Activated CD4-positive, alpha-beta memory T cell treated with anti-CD3 and anti-CD28 coated beads for 36 hours (primary cell): ENCODE data around the gene MIS18A. TPM values are rescaled to one million over a fixed set of nuclear protein-coding genes. Genes with fewer than 3 reads are reported as not detected.
"Not testable (repeated sequence)": the region's sequence is repeated elsewhere in the genome, so short reads cannot be mapped to it uniquely, and the experiment has no call there.

Experiments
- CTCF ChIA-PET: fragments of 350-600 bp; sonication (Branson Sonifier 250); formaldehyde crosslinking; loops from one replicate; lab custom pipeline; 2021; ENCODE audit warnings: antibody characterized with exemption, inconsistent platforms; lab: Charles Lee
- POLR2A ChIA-PET: fragments of 350-600 bp; sonication (Branson Sonifier 250); formaldehyde crosslinking; loops from one replicate; lab custom pipeline; 2021; ENCODE audit warnings: antibody characterized with exemption; lab: Charles Lee
- DNase-seq: peaks from one replicate; pipeline ENCODE4 v3.0.0-alpha.2; 2020
- H3K27ac Mint-ChIP-seq: one replicate; pipeline ENCODE4 v1.8.0; 2021; ENCODE audit warnings: mixed read lengths
- H3K27me3 Mint-ChIP-seq: one replicate; pipeline ENCODE4 v1.8.0; 2021; ENCODE audit warnings: mixed read lengths
- H3K36me3 Mint-ChIP-seq: one replicate; pipeline ENCODE4 v1.8.0; 2021; ENCODE audit warnings: mixed read lengths
- H3K4me1 Mint-ChIP-seq: one replicate; pipeline ENCODE4 v1.8.0; 2021; ENCODE audit warnings: low read depth, mixed read lengths
- H3K4me3 Mint-ChIP-seq: one replicate; pipeline ENCODE4 v1.8.0; 2021; ENCODE audit warnings: mild to moderate bottlenecking, mixed read lengths
- H3K9me3 Mint-ChIP-seq: one replicate; pipeline ENCODE4 v1.8.0; 2021; ENCODE audit warnings: mixed read lengths
- intact Hi-C: fragments of 100-400 bp; cut with micrococcal nuclease; formaldehyde crosslinking; loops from one replicate; pipeline ENCODE4 v1.15.1; 2023
- total RNA-seq, 2 experiments: library from RNA; stranded (reverse); gene quantifications; one replicate each; pipeline ENCODE4 v1.2.3, GENCODE V29; 2021

MIS18A gene
- total RNA-seq, 2 experiments from 2014 or later = 34.2 to 36.1 TPM

DNA sequence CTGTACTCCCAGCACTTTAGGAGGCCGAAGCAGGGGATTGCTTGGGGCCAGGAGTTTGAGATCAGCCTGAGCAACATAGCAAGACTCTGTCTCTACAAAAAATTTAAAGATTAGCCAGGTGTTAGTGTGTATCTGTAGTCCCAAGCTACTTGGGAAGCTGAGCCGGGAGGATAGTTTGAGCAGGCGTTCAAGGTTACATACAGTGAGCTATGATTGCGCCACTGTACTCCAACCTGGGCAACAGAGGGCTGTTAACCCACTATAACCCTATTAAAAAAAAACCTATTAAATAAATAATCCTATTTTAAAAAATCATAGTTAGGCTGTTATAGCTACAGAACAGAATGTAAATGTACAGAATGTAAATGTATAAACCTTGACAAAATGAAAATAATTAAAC is 2.2 kb downstream of the MIS18A start:
- no peak overlapping the region for H3K4me3 Mint-ChIP-seq
- no peaks in the 10 kb centered on the region for H3K27me3 Mint-ChIP-seq
- no peaks in the 10 kb centered on the region for H3K9me3 Mint-ChIP-seq
- peaks cover 19% of the 10 kb centered on the region for H3K36me3 Mint-ChIP-seq
- peaks cover 11% of the 10 kb centered on the region for H3K4me1 Mint-ChIP-seq
- intact Hi-C loops = loop anchor here (10.0 kb wide), 1 partner anchor 338 kb away; the partner anchor contains the start of gene CFAP298
- no peak for DNase-seq
- ChIA-PET POLR2A (no interaction called here), CTCF (interaction anchor here (1.4 kb wide), 1 partner anchor 20 kb away, joined by 3 read pairs; no protein-coding TSS in a partner anchor)
- H3K27ac Mint-ChIP-seq = no peak overlapping the region

DNA sequence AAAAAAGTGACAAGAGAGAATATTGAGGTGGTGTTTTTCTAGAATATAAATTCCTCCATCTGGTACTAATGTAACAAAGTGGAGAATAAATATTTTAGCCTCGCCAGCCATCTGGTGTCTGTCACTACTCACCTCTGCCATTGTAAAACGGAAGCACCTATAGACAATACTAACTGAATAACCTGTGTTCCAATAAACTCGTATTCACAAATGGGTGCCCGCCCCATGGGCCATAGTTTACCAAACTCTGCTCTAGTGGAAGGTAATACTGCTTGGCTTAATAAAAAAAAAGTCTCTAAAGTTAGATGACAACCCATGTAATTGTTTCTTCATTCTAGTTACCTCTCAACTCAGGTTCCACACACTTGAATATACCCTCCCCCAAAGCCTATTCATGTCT is 8.1 kb downstream of the MIS18A start:
- no peaks in the 10 kb centered on the region for H3K9me3 Mint-ChIP-seq

DNA sequence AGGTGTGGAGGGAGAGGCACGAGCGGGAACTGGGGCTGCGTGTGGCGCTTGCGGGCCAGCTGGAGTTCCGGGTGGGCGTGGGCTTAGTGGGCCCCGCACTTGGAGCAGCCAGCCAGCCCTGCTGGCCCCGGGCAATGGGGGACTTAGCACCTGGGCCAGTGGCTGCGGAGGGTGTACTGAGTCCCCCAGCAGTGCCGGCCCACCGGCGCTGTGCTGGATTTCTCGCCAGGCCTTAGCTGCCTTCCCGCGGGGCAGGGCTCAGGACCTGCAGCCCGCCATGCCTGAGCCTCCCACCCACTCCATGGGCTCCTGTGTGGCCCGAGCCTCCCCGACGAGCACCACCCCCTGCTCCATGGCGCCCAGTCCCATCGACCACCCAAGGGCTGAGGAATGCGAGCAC is 13.5 kb downstream of the MIS18A start:
- H3K36me3 Mint-ChIP-seq = peaks cover 22% of the 10 kb centered on the region
- H3K4me3 Mint-ChIP-seq, H3K27me3 Mint-ChIP-seq, CTCF ChIA-PET, POLR2A ChIA-PET, H3K27ac Mint-ChIP-seq, H3K4me1 Mint-ChIP-seq, H3K9me3 Mint-ChIP-seq, DNase-seq, intact Hi-C loops: not testable (repeated sequence)

More for the DNA sequence above, 8.1 kb downstream of the MIS18A start:
- intact Hi-C loops = loop anchor here (10.0 kb wide), 1 partner anchor 344 kb away; the partner anchor contains the start of gene CFAP298
- H3K4me1 Mint-ChIP-seq = no peaks in the 10 kb centered on the region
- no peak overlapping the region for H3K4me3 Mint-ChIP-seq
- H3K27ac Mint-ChIP-seq = no peak overlapping the region
- CTCF ChIA-PET = no interaction called here
- H3K36me3 Mint-ChIP-seq = peaks cover 45% of the 10 kb centered on the region
- DNase-seq = no peak
- POLR2A ChIA-PET = no interaction called here
- H3K27me3 Mint-ChIP-seq = no peaks in the 10 kb centered on the region

DNA sequence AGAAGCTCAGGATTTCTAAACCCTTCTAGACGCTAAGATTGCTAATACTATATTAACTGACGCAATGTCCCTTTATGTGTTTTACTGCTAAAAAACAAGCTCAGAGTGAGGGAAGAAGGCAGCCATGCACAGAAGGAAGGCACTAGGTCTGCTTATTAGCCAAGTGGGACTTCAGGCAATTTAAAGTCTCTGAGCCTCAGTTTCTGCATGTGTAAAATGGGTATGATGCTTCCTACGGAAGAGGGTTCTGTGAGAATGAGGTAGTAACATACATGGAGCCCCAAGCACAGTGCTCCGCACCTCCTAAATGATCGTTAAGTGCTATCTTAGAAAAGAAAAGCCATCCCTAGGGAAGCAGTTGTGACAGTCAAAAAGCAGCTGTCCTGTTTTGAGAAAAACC is 16.9 kb downstream of the MIS18A start:
- H3K4me3 Mint-ChIP-seq = no peak overlapping the region
- no peak for DNase-seq
- CTCF ChIA-PET = no interaction called here
- no peak overlapping the region for H3K27ac Mint-ChIP-seq
- no peaks in the 10 kb centered on the region for H3K9me3 Mint-ChIP-seq
- no peaks in the 10 kb centered on the region for H3K4me1 Mint-ChIP-seq
- POLR2A ChIA-PET = no interaction called here
- no peaks in the 10 kb centered on the region for H3K27me3 Mint-ChIP-seq
- intact Hi-C loops = no loop called here
- H3K36me3 Mint-ChIP-seq = peaks cover 12% of the 10 kb centered on the region

DNA sequence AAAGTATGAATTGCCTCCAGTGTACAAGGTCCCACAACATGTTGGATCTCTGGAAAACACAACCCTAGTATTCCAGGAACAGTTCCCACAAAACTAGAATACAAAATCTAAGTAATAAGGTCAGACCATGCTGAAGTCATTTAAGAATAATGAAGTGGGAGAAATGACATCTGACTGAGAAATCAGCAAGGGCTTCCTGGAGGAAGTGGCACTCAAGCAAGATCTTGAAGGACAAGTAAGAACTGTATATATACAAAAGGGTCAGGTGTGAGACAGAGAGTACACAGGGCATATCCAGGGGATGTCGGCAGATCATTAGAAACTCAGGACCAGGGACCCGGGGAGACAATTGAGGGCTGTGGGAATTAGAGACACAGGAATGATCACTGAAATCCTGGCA is 18.7 kb downstream of the MIS18A start:
- intact Hi-C loops = no loop called here
- ChIA-PET POLR2A (no interaction called here), CTCF (interaction anchor here (0.6 kb wide), 1 partner anchor 196 kb away, joined by 3 read pairs; no protein-coding TSS in a partner anchor)
- Mint-ChIP-seq H3K36me3 (no peaks in the 10 kb centered on the region), H3K9me3 (no peaks in the 10 kb centered on the region), H3K4me1 (no peaks in the 10 kb centered on the region), H3K27me3 (peaks cover 4% of the 10 kb centered on the region), H3K4me3 (no peak overlapping the region), H3K27ac (no peak overlapping the region)
- DNase-seq = no peak

DNA sequence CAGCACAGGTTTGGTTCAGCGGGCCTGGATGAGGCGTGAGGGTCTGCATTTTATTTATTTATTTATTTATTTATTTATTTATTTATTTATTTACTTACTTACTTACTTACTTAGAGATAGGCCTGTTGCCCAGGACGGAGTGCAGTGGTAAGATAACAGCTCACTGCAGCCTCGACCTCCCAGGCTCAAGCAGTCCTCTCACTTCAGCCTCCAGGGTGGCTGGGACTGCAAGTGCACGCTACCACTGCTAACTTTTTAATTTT is 20.1 kb downstream of the MIS18A start:
- DNase-seq, H3K36me3 Mint-ChIP-seq, H3K9me3 Mint-ChIP-seq, H3K27ac Mint-ChIP-seq, H3K4me3 Mint-ChIP-seq, H3K4me1 Mint-ChIP-seq, H3K27me3 Mint-ChIP-seq, POLR2A ChIA-PET: not testable (repeated sequence)
- intact Hi-C loops = loop anchor here (1.0 to 2.0 kb wide), 4 partner anchors 162 to 472 kb away; partner anchors contain the start of gene HUNK
- CTCF ChIA-PET = interaction anchor here (0.6 to 3.4 kb wide), 11 partner anchors 9 to 473 kb away, joined by 3 to 25 read pairs (median 4); no protein-coding TSS in a partner anchor

DNA sequence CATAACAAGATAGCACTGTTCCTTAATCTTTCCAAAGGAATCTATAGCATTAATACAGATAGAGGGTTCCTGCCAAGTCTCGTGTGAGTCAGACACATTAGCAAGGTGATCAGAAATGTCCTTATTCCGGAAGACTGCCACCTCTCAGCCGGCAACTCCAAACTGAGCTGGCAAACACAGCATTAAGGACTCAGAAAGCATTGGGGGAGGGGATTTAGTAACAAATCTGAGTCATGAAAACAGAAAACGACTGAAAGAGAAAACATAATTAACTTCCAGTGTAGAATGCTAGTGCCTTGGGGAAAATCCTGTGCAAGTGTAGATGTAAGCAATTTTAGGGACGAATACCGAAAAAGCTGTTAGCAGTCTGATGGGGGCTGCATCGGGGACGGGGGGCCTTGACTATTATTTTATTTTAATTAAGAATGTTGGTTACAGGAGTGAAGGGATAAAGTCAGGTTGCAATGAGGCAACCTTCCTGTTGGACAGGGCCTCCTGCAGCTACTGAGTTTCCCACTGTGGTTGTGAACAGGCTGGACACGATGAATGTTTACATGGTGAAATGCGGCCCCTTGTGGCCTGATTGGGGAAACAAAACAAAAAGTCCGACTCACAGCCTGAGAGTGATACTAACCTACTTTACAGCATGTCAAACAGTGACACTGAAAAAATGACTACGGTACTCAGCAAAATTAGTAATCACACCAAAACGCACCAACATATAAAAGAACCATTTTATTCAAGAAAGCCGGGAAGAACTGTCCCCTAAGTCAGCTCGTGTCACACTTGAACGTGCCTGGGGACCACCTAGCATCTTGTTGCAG is 20.7 kb downstream of the MIS18A start:
- no peak overlapping the region for H3K27ac Mint-ChIP-seq
- H3K36me3 Mint-ChIP-seq = no peaks in the 10 kb centered on the region
- H3K4me1 Mint-ChIP-seq = no peaks in the 10 kb centered on the region
- H3K4me3 Mint-ChIP-seq = no peak overlapping the region
- ChIA-PET POLR2A (no interaction called here), CTCF (interaction anchor here (0.6 to 3.4 kb wide), 18 partner anchors 9 to 472 kb away, joined by 3 to 25 read pairs (median 4); partner anchors contain the start of gene MIS18A)
- peak; percentile 64 for DNase-seq
- no peaks in the 10 kb centered on the region for H3K9me3 Mint-ChIP-seq
- intact Hi-C loops = loop anchor here (1.0 to 2.0 kb wide), 4 partner anchors 161 to 472 kb away; partner anchors contain the start of gene HUNK
- H3K27me3 Mint-ChIP-seq = peaks cover 8% of the 10 kb centered on the region

DNA sequence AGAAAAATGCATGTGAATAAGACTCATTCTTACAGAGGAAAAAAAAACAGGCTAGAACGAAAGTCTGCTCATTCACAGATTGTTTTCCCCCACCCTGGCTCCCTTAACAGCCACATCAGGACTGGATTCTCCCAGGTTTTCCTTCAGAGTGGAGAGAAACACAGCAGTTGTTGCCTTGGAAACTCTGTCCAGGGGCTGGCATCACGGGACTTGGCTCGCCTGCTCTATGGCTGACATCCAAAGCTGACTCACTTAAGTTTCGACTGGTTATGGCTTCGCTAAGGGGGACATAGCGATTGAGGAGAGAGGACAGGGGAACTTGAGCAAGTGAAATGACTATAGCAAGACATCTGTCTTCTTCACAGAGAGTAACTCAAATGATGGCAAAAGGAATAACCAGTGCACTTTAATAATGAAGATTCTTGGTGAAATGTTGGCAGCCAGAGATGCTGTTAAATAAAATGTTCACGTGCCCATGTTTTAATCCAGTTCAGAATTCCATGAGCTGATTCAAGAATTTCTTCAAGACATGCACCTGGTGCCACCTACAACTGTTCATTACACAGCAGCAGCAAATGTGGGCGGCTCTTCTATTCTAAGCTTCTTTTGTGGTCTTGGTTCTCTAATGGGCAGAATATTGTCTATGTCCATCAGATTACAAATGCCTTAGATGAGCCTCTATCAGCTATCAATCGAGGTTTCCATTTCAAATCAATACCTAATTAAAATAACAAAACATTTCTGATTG is 21.8 kb downstream of the MIS18A start:
- Mint-ChIP-seq H3K9me3 (no peaks in the 10 kb centered on the region), H3K4me3 (no peak overlapping the region), H3K27ac (no peak overlapping the region), H3K36me3 (no peaks in the 10 kb centered on the region), H3K27me3 (peaks cover 8% of the 10 kb centered on the region), H3K4me1 (no peaks in the 10 kb centered on the region)
- no peak for DNase-seq
- ChIA-PET POLR2A (no interaction called here), CTCF (interaction anchor here (0.7 to 3.4 kb wide), 10 partner anchors 9 to 471 kb away, joined by 3 to 25 read pairs (median 5); no protein-coding TSS in a partner anchor)
- intact Hi-C loops = no loop called here

DNA sequence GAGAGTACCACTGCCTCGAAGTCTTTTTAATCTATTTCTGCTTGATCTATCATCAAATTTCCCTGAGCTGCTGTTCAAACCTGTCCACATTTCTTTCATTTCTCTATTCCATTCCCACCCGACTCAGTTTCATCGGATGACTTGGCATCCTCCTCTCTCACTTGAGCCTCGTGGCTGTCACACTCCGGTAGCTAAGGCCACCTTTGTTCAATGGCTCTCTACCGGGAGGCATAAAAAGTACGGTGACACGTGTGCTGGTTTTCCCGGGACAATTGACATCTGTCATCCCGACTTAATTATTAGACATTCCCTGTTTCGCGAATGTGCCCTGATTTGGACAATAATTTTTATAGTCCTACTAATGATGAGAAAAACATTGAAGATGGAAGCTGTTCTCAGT is 22.6 kb downstream of the MIS18A start:
- no peak for DNase-seq
- Mint-ChIP-seq H3K27ac (no peak overlapping the region), H3K27me3 (peaks cover 15% of the 10 kb centered on the region), H3K9me3 (peaks cover 5% of the 10 kb centered on the region), H3K36me3 (peaks cover 2% of the 10 kb centered on the region), H3K4me1 (no peaks in the 10 kb centered on the region), H3K4me3 (no peak overlapping the region)
- ChIA-PET POLR2A (no interaction called here), CTCF (interaction anchor here (0.7 to 3.4 kb wide), 2 partner anchors 388 to 391 kb away, joined by 3 to 25 read pairs; no protein-coding TSS in a partner anchor)
- intact Hi-C loops = no loop called here

DNA sequence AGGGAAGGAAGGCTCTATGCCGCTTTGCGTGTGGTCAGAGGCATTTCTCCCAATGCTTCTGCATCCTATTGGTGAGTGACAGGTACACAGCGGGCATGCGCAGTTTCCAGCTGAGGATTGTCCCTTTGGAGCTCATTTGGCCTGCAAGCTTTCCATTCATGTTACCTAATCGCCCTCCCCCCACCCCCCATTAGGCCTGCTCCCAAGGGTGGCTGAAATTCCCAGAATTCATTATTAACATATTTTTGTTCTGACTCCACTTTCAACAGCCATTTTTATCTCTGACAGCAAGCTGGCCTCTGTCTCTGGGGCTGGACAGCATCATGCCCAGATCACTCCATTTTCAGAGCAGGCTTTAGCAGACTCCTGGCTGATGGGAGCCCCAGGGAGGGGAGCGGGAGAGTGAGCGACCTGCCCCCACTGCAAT is 25.6 kb downstream of the MIS18A start:
- no peak overlapping the region for H3K27ac Mint-ChIP-seq
- ChIA-PET CTCF (no interaction called here), POLR2A (no interaction called here)
- peaks cover 4% of the 10 kb centered on the region for H3K36me3 Mint-ChIP-seq
- no peaks in the 10 kb centered on the region for H3K4me1 Mint-ChIP-seq
- H3K9me3 Mint-ChIP-seq = peaks cover 16% of the 10 kb centered on the region
- peaks cover 32% of the 10 kb centered on the region for H3K27me3 Mint-ChIP-seq
- H3K4me3 Mint-ChIP-seq = no peak overlapping the region
- intact Hi-C loops = no loop called here
- DNase-seq = no peak

DNA sequence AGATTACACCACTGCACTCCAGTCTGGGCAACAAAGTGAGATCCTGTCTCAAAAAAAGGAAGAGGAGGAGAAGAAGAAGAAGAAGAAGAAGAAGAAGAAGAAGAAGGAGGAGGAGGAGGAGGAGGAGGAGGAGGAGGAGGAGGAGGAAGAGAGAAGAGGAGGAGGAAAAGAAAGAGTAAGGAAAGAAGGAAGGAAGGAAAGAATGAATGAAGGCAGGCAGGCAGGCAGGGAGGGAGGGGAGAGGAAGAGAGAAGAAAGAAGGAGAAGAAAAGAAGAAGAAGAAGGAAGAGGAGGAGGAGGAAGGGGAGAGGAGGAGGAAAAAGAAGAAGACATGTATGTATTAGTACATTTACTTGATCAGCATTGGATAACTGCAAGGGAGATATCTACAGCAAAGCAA is 26.7 kb downstream of the MIS18A start:
- Mint-ChIP-seq H3K27me3 (peaks cover 39% of the 10 kb centered on the region), H3K9me3 (peaks cover 16% of the 10 kb centered on the region), H3K27ac (no peak overlapping the region), H3K4me1 (no peaks in the 10 kb centered on the region), H3K36me3 (peaks cover 4% of the 10 kb centered on the region), H3K4me3 (no peak overlapping the region)
- intact Hi-C loops = no loop called here
- no peak for DNase-seq
- ChIA-PET CTCF (no interaction called here), POLR2A (no interaction called here)
